HepG2 (cell line): Measurements from ENCODE around the gene SRP68. TPM values are rescaled to one million over a fixed set of nuclear protein-coding genes. Genes with fewer than 3 reads are reported as not detected.

Source experiments
- EP300 ChIP-seq, 3 experiments: sonication (generic) in 1 of 3; formaldehyde crosslinking in 1 of 3; IDR thresholded peaks; 2 replicates each; pipeline versions ENCODE4 v1.5.1 to v1.6.1; 2011 to 2020; ENCODE audit warnings: low read depth in 2 of 3, low read length in 2 of 3, borderline replicate concordance in 1 of 3, improper control_type of control experiment in 1 of 3, mild to moderate bottlenecking in 1 of 3, missing genetic modification reagents in 1 of 3, moderate library complexity in 1 of 3
- FOXJ3 ChIP-seq: sonication (generic); formaldehyde crosslinking; IDR thresholded peaks from 2 replicates; pipeline ENCODE4 v1.4.0; 2020; ENCODE audit warnings: missing genetic modification reagents, mild to moderate bottlenecking, borderline replicate concordance
- GATAD1 ChIP-seq: IDR thresholded peaks from 2 replicates; pipeline ENCODE4 v1.6.1; 2016; ENCODE audit warnings: missing genetic modification reagents, missing compliant biosample characterization
- KDM3A ChIP-seq: IDR thresholded peaks from 2 replicates; pipeline ENCODE4 v1.6.1; 2018; ENCODE audit warnings: low read depth, missing compliant biosample characterization
- PAX8 ChIP-seq: sonication (generic); formaldehyde crosslinking; IDR thresholded peaks from 2 replicates; pipeline ENCODE4 v1.8.0; 2022; ENCODE audit warnings: mild to moderate bottlenecking, missing genetic modification reagents, borderline replicate concordance
- RBM39 ChIP-seq: fragments of 200-400 bp; formaldehyde crosslinking; IDR thresholded peaks from one replicate; pipeline ENCODE4 v1.6.1; 2018; ENCODE audit warnings: antibody characterized with exemption, mild to moderate bottlenecking, low read depth, low read length; ENCODE audit not compliant: poor library complexity, severe bottlenecking
- SOX5 ChIP-seq: IDR thresholded peaks from 2 replicates; pipeline ENCODE4 v1.6.1; 2016; ENCODE audit warnings: borderline replicate concordance
- TAF1 ChIP-seq: sonication (generic); formaldehyde crosslinking; IDR thresholded peaks from 2 replicates; pipeline ENCODE4 v1.4.0; 2020; ENCODE audit warnings: missing genetic modification reagents
- ZBTB3 ChIP-seq: sonication (generic); formaldehyde crosslinking; IDR thresholded peaks from 2 replicates; pipeline ENCODE4 v1.4.0; 2020; ENCODE audit warnings: low read depth, mild to moderate bottlenecking, moderate library complexity, missing genetic modification reagents, borderline replicate concordance
- ZEB1 ChIP-seq: IDR thresholded peaks from 2 replicates; pipeline ENCODE4 v1.6.1; 2012; ENCODE audit warnings: mild to moderate bottlenecking, low read depth, inconsistent platforms; ENCODE audit not compliant: insufficient replicate concordance
- ZNF256 ChIP-seq: sonication (generic); formaldehyde crosslinking; conservative IDR thresholded peaks from 2 replicates; pipeline ENCODE4 v1.4.0; 2020; ENCODE audit warnings: missing genetic modification reagents
- ZNF564 ChIP-seq: sonication (generic); formaldehyde crosslinking; IDR thresholded peaks from 2 replicates; pipeline ENCODE4 v1.8.1; 2023; ENCODE audit warnings: mild to moderate bottlenecking, missing genetic modification reagents
- polyA plus RNA-seq, 8 experiments: library from polyadenylated mRNA; depleted of rRNA in 3 of 8; stranded (reverse) in 7 of 8; unstranded in 1 of 8; fragments of >200 nt; fragmentation: Illumina TruSeq in 4 of 8; extraction: Trizol in 4 of 8; gene quantifications; 2 replicates each; pipeline versions ENCODE4 v1.2.1 to v1.2.3, GENCODE V29; 2011 to 2016; ENCODE audit warnings: low read depth in 4 of 8, missing spikeins in 1 of 8, mixed read lengths in 1 of 8; ENCODE audit not compliant: insufficient read depth in 1 of 8
- total RNA-seq, 5 experiments: library from RNA; depleted of rRNA; stranded (reverse); fragments of >200 nt; fragmentation: Illumina TruSeq; extraction: Trizol; gene quantifications; 2 replicates each; pipeline ENCODE4 v1.2.3, GENCODE V29; 2016; ENCODE audit warnings: low read depth in 1 of 5
- TF ChIP-seq, protein P1 (sequence below): sonication (generic); formaldehyde crosslinking; IDR thresholded peaks from 2 replicates; pipeline ENCODE4 v1.4.0; 2020; ENCODE audit warnings: missing genetic modification reagents, mild to moderate bottlenecking, borderline replicate concordance
- TF ChIP-seq, protein P2 (sequence below): IDR thresholded peaks from 2 replicates; pipeline ENCODE4 v1.6.1; 2016; ENCODE audit warnings: mild to moderate bottlenecking
- TF ChIP-seq, protein P3 (sequence below): sonication (generic); formaldehyde crosslinking; IDR thresholded peaks from 2 replicates; pipeline ENCODE4 v1.8.1; 2023; ENCODE audit warnings: mild to moderate bottlenecking, moderate library complexity, missing genetic modification reagents
- TF ChIP-seq, protein P4 (sequence below): sonication (generic); formaldehyde crosslinking; IDR thresholded peaks from 2 replicates; pipeline ENCODE4 v1.4.0; 2020; ENCODE audit warnings: mild to moderate bottlenecking, missing genetic modification reagents, borderline replicate concordance

The SRP68 gene
- total and polyA plus RNA-seq, 2 of the 13 experiments (the other 11 are each of a cell fraction or from before 2014, with no cell fraction given) = 39.8 to 74.3 TPM

DNA sequence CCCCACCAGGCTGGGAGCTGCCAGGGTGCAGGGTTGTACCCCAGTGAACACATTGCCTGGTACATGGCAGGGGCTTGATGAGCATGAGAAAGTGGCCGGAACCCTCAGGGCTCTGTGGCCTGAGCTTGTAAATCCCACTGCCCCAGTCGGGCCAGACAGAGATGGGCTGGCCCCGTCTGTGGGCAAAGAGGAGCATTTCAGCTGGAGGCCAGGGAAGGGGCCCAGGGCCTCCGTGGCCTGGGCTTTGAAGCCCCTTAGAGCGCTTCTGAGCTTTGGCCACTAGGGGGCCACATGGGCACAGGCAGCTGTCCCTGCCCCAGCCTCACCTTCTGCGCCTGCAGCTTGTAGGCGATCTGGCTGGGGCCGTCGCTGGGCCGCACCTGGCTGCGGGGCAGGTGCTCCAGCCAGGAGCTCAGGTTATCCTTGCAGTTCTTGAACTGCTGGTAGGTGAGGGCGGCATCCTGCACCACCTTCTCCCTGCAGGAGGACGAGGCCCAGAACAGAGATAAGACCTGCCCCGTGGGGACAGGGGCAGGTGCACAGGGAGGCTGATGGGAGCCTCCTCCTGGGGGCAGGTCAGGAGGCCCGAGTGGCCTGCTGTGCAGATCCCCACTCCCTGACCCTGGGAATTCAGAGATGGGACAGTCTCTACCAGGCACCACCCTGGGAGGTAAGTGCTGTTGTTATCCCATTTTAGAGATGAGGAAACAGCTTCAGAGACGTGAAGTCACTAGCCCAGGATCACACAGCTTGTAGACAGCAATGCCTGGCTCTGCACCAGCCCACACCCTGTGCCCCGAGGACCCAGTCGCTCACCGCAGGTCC, 58.0 kb downstream of the SRP68 start (continued):
- TF ChIP-seq, protein P1, sequence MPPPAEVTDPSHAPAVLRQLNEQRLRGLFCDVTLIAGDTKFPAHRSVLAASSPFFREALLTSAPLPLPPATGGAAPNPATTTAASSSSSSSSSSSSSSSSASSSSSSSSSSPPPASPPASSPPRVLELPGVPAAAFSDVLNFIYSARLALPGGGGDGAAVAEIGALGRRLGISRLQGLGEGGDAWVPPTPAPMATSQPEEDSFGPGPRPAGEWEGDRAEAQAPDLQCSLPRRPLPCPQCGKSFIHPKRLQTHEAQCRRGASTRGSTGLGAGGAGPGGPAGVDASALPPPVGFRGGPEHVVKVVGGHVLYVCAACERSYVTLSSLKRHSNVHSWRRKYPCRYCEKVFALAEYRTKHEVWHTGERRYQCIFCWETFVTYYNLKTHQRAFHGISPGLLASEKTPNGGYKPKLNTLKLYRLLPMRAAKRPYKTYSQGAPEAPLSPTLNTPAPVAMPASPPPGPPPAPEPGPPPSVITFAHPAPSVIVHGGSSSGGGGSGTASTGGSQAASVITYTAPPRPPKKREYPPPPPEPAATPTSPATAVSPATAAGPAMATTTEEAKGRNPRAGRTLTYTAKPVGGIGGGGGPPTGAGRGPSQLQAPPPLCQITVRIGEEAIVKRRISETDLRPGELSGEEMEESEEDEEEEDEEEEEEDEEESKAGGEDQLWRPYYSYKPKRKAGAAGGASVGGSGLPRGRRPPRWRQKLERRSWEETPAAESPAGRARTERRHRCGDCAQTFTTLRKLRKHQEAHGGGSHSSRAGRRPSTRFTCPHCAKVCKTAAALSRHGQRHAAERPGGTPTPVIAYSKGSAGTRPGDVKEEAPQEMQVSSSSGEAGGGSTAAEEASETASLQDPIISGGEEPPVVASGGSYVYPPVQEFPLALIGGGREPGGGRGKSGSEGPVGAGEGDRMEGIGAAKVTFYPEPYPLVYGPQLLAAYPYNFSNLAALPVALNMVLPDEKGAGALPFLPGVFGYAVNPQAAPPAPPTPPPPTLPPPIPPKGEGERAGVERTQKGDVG = 0 out of 2 replicates have a peak, but pooled peaks have one; percentile 23
- no peak for TF ChIP-seq TAF1
- TF ChIP-seq, protein P2, sequence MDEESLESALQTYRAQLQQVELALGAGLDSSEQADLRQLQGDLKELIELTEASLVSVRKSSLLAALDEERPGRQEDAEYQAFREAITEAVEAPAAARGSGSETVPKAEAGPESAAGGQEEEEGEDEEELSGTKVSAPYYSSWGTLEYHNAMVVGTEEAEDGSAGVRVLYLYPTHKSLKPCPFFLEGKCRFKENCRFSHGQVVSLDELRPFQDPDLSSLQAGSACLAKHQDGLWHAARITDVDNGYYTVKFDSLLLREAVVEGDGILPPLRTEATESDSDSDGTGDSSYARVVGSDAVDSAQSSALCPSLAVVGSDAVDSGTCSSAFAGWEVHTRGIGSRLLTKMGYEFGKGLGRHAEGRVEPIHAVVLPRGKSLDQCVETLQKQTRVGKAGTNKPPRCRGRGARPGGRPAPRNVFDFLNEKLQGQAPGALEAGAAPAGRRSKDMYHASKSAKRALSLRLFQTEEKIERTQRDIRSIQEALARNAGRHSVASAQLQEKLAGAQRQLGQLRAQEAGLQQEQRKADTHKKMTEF (CRISPR knock-in tag) = peak; percentile 46; the same call in 1 of the 2 replicates
- TF ChIP-seq RBM39 = peak; percentile 58
- TF ChIP-seq ZNF564 (CRISPR knock-in tag) = no peak
- no peak for TF ChIP-seq ZNF256 (CRISPR knock-in tag)
- TF ChIP-seq, protein P3, sequence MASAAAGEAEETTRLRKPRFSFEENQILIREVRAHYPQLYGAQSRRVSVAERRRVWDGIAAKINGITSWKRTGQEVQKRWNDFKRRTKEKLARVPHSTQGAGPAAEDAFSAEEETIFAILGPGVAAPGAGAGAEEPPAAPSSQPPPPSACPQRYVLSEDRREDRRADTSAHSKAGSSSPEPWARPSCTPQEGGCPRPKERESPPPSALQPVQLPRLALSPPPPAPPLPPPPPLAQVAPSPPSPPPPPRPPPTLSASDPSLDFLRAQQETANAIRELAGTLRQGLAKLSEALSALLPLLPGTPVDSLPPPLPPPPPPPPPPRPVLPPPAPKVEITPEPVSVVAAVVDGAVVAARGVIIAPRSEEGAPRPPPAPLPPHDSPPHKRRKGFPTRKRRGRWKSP (CRISPR knock-in tag) = no peak
- TF ChIP-seq FOXJ3 = no peak
- 0 out of 2 replicates have a peak, but pooled peaks have one; percentile 33 for TF ChIP-seq GATAD1
- TF ChIP-seq KDM3A (CRISPR knock-in tag) = peak; percentile 72; the same call in 1 of the 2 replicates
- TF ChIP-seq EP300 (IDR thresholded peaks at IDR 0.05; ENCODE audit: low read depth in 2 of 2, low read length in 2 of 2) = no peak
- TF ChIP-seq EP300 (CRISPR knock-in tag; IDR thresholded peaks at IDR 0.05; ENCODE audit: borderline replicate concordance) = no peak
- TF ChIP-seq SOX5 = 0 out of 2 replicates have a peak, but pooled peaks have one; percentile 16
- TF ChIP-seq ZEB1 = no peak
- no peak for TF ChIP-seq ZBTB3
- TF ChIP-seq, protein P4, sequence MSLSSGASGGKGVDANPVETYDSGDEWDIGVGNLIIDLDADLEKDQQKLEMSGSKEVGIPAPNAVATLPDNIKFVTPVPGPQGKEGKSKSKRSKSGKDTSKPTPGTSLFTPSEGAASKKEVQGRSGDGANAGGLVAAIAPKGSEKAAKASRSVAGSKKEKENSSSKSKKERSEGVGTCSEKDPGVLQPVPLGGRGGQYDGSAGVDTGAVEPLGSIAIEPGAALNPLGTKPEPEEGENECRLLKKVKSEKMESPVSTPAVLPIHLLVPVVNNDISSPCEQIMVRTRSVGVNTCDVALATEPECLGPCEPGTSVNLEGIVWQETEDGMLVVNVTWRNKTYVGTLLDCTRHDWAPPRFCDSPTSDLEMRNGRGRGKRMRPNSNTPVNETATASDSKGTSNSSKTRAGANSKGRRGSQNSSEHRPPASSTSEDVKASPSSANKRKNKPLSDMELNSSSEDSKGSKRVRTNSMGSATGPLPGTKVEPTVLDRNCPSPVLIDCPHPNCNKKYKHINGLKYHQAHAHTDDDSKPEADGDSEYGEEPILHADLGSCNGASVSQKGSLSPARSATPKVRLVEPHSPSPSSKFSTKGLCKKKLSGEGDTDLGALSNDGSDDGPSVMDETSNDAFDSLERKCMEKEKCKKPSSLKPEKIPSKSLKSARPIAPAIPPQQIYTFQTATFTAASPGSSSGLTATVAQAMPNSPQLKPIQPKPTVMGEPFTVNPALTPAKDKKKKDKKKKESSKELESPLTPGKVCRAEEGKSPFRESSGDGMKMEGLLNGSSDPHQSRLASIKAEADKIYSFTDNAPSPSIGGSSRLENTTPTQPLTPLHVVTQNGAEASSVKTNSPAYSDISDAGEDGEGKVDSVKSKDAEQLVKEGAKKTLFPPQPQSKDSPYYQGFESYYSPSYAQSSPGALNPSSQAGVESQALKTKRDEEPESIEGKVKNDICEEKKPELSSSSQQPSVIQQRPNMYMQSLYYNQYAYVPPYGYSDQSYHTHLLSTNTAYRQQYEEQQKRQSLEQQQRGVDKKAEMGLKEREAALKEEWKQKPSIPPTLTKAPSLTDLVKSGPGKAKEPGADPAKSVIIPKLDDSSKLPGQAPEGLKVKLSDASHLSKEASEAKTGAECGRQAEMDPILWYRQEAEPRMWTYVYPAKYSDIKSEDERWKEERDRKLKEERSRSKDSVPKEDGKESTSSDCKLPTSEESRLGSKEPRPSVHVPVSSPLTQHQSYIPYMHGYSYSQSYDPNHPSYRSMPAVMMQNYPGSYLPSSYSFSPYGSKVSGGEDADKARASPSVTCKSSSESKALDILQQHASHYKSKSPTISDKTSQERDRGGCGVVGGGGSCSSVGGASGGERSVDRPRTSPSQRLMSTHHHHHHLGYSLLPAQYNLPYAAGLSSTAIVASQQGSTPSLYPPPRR (CRISPR knock-in tag) = no peak
- TF ChIP-seq PAX8 (CRISPR knock-in tag) = no peak
